ENCODE measurements around the gene NTRK3. TPM values are rescaled to one million over a fixed set of nuclear protein-coding genes. Genes with fewer than 3 reads are reported as not detected.

Gene NTRK3
- polyA plus RNA-seq, 1 donor (not counting 4 experiments of a cell fraction or from before 2014, with no cell fraction given), result not detected

GRCh38 chr15:88288206-88288605, 31.7 kb upstream of the NTRK3 start:
- H3K9me1 ChIP-seq (ENCODE audit: control insufficient read depth, extremely low read depth, insufficient read depth, low read length), result no peaks in the 10 kb centered on the region
- H3K79me2 ChIP-seq (ENCODE audit: control insufficient read depth, insufficient read depth, low read length), result no peaks in the 10 kb centered on the region
- no peaks in the 10 kb centered on the region for H3K9me3 ChIP-seq (ENCODE audit: control insufficient read depth, low read depth, low read length)
- no peak overlapping the region for H2AFZ ChIP-seq (ENCODE audit: control insufficient read depth, low read length)
- H3K27ac ChIP-seq (ENCODE audit: control insufficient read depth, insufficient read depth, low read length), result no peak overlapping the region
- H3K9ac ChIP-seq (ENCODE audit: control insufficient read depth, extremely low read depth, insufficient read depth, low read length), result no peak overlapping the region
- dilution Hi-C loops (cut with MboI; ENCODE audit: extremely low pct_ligation_motif_present, low sequenced_read_pairs), result no loop called here
- TF ChIP-seq EZH2 (IDR thresholded peaks at IDR 0.05; ENCODE audit: low read length), result no peak
- TF ChIP-seq, protein P1, sequence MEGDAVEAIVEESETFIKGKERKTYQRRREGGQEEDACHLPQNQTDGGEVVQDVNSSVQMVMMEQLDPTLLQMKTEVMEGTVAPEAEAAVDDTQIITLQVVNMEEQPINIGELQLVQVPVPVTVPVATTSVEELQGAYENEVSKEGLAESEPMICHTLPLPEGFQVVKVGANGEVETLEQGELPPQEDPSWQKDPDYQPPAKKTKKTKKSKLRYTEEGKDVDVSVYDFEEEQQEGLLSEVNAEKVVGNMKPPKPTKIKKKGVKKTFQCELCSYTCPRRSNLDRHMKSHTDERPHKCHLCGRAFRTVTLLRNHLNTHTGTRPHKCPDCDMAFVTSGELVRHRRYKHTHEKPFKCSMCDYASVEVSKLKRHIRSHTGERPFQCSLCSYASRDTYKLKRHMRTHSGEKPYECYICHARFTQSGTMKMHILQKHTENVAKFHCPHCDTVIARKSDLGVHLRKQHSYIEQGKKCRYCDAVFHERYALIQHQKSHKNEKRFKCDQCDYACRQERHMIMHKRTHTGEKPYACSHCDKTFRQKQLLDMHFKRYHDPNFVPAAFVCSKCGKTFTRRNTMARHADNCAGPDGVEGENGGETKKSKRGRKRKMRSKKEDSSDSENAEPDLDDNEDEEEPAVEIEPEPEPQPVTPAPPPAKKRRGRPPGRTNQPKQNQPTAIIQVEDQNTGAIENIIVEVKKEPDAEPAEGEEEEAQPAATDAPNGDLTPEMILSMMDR (optimal IDR thresholded peaks at IDR 0.05 in 1 of 3, IDR thresholded peaks at IDR 0.05 in 1 of 3, conservative IDR thresholded peaks at IDR 0.05 in 1 of 3; ENCODE audit: extremely low read depth in 1 of 3, insufficient read depth in 2 of 3, low read length in 3 of 3), result no peak
- FAIRE-seq (no peak), DNase-seq (ENCODE audit: low read depth, low spot score) (no peak)
- H3K36me3 ChIP-seq (ENCODE audit: control insufficient read depth in 2 of 2, extremely low read depth in 1 of 2, insufficient read depth in 2 of 2, low read length in 2 of 2), result no peaks in the 10 kb centered on the region
- H3K4me3 ChIP-seq (ENCODE audit: control insufficient read depth in 2 of 3, extremely low read depth in 1 of 3, insufficient read depth in 2 of 3, low read depth in 1 of 3, low read length in 3 of 3), result no peak overlapping the region
- no peak overlapping the region for H3K4me2 ChIP-seq (ENCODE audit: control insufficient read depth, extremely low read depth, insufficient read depth, low read depth, low read length)
- no peaks in the 10 kb centered on the region for H3K4me1 ChIP-seq (ENCODE audit: control insufficient read depth, extremely low read depth, insufficient read depth, low read length)
- H3K27me3 ChIP-seq (ENCODE audit: control insufficient read depth, extremely low read depth, insufficient read depth, low read length), result no peaks in the 10 kb centered on the region
- no peaks in the 10 kb centered on the region for H4K20me1 ChIP-seq (ENCODE audit: control insufficient read depth, extremely low read depth, insufficient read depth, low read length)

GRCh38 chr15:88284318-88284998, 27.9 kb upstream of the NTRK3 start:
- H3K4me3 ChIP-seq (ENCODE audit: control insufficient read depth in 2 of 3, extremely low read depth in 1 of 3, insufficient read depth in 2 of 3, low read depth in 1 of 3, low read length in 3 of 3), result no peak overlapping the region
- H2AFZ ChIP-seq (ENCODE audit: control insufficient read depth, low read length), result no peak overlapping the region
- no peak for TF ChIP-seq EZH2 (IDR thresholded peaks at IDR 0.05; ENCODE audit: low read length)
- TF ChIP-seq, protein P1 (optimal IDR thresholded peaks at IDR 0.05 in 1 of 3, IDR thresholded peaks at IDR 0.05 in 1 of 3, conservative IDR thresholded peaks at IDR 0.05 in 1 of 3; ENCODE audit: extremely low read depth in 1 of 3, insufficient read depth in 2 of 3, low read length in 3 of 3), result no peak
- no peaks in the 10 kb centered on the region for H3K9me3 ChIP-seq (ENCODE audit: control insufficient read depth, low read depth, low read length)
- H3K9me1 ChIP-seq (ENCODE audit: control insufficient read depth, extremely low read depth, insufficient read depth, low read length), result no peaks in the 10 kb centered on the region
- no peak overlapping the region for H3K9ac ChIP-seq (ENCODE audit: control insufficient read depth, extremely low read depth, insufficient read depth, low read length)
- dilution Hi-C loops (cut with MboI; ENCODE audit: extremely low pct_ligation_motif_present, low sequenced_read_pairs), result no loop called here
- H3K27me3 ChIP-seq (ENCODE audit: control insufficient read depth, extremely low read depth, insufficient read depth, low read length), result no peaks in the 10 kb centered on the region
- no peaks in the 10 kb centered on the region for H3K4me1 ChIP-seq (ENCODE audit: control insufficient read depth, extremely low read depth, insufficient read depth, low read length)
- no peaks in the 10 kb centered on the region for H3K79me2 ChIP-seq (ENCODE audit: control insufficient read depth, insufficient read depth, low read length)
- no peaks in the 10 kb centered on the region for H4K20me1 ChIP-seq (ENCODE audit: control insufficient read depth, extremely low read depth, insufficient read depth, low read length)
- no peaks in the 10 kb centered on the region for H3K36me3 ChIP-seq (ENCODE audit: control insufficient read depth in 2 of 2, extremely low read depth in 1 of 2, insufficient read depth in 2 of 2, low read length in 2 of 2)
- FAIRE-seq, result no peak
- no peak for DNase-seq (ENCODE audit: low read depth, low spot score)
- H3K4me2 ChIP-seq (ENCODE audit: control insufficient read depth, extremely low read depth, insufficient read depth, low read depth, low read length), result no peak overlapping the region
- no peak overlapping the region for H3K27ac ChIP-seq (ENCODE audit: control insufficient read depth, insufficient read depth, low read length)
